SJSA1 (cell line): ENCODE measurements around the gene CLHC1. TPM values are rescaled to one million over a fixed set of nuclear protein-coding genes. Genes with fewer than 3 reads are reported as not detected.
A peak's percentile ranks its signal among the peaks of the same experiment; 100 is the strongest.
"Not testable (repeated sequence)": the region's sequence is repeated elsewhere in the genome, so short reads cannot be mapped to it uniquely, and the experiment has no call there.

Experiments used
- DNase-seq, 2 experiments: peaks; one replicate each; pipeline ENCODE4 v3.0.0-alpha.2; 2015 to 2020; ENCODE audit warnings: low spot score in 2 of 2, low read depth in 1 of 2
- H3K27ac ChIP-seq: fragments of 250-450 bp; sonication (Bioruptor Pico); 2 replicates; pipeline ENCODE4 v1.5.1; 2020; ENCODE audit warnings: mild to moderate bottlenecking, moderate library complexity
- H3K27me3 ChIP-seq: fragments of 250-450 bp; sonication (Bioruptor Pico); replicated peaks from 2 replicates; pipeline ENCODE4 v1.5.1; 2020; ENCODE audit warnings: mild to moderate bottlenecking, moderate library complexity
- H3K36me3 ChIP-seq: fragments of 250-450 bp; sonication (Bioruptor Pico); 2 replicates; pipeline ENCODE4 v1.5.1; 2020; ENCODE audit warnings: mild to moderate bottlenecking
- H3K4me1 ChIP-seq: fragments of 250-450 bp; sonication (Bioruptor Pico); replicated peaks from 2 replicates; pipeline ENCODE4 v1.6.1; 2021; ENCODE audit warnings: mild to moderate bottlenecking
- H3K4me3 ChIP-seq: fragments of 250-450 bp; sonication (Bioruptor Pico); 2 replicates; pipeline ENCODE4 v1.5.1; 2020; ENCODE audit warnings: mild to moderate bottlenecking
- H3K9me3 ChIP-seq: fragments of 250-450 bp; sonication (Bioruptor Pico); replicated peaks from 2 replicates; pipeline ENCODE4 v1.5.1; 2020; ENCODE audit warnings: mild to moderate bottlenecking
- total RNA-seq: library from RNA; depleted of rRNA; stranded (reverse); fragments of >200 nt; shearing (Covaris generic); gene quantifications from 2 replicates; pipeline ENCODE4 v1.2.3, GENCODE V29; 2014; rRNA removed

CLHC1 gene
- total RNA-seq, 1 experiment from 2014 or later: 6.6 TPM

GRCh38 chr2:55134316-55134706 lies 97.8 kb downstream of the CLHC1 start:
- Histone ChIP-seq H3K4me3 (no peak overlapping the region), H3K36me3 (no peaks in the 10 kb centered on the region), H3K9me3 (no peaks in the 10 kb centered on the region), H3K27ac (peak overlapping the region; percentile 92), H3K27me3 (no peaks in the 10 kb centered on the region), H3K4me1 (peaks cover 17% of the 10 kb centered on the region)
- DNase-seq: no peak

- no peaks in the 10 kb centered on the region for H3K9me3 ChIP-seq
- DNase-seq: peak; percentile 83 to 89
- H3K4me3 ChIP-seq: peak overlapping the region; percentile 32
- no peaks in the 10 kb centered on the region for H3K36me3 ChIP-seq
- H3K27me3 ChIP-seq: no peaks in the 10 kb centered on the region
- peak overlapping the region; percentile 92 for H3K27ac ChIP-seq
- peaks cover 17% of the 10 kb centered on the region for H3K4me1 ChIP-seq
Observed at GRCh38 chr2:55133467-55134315, 98.4 kb downstream of the CLHC1 start.

- Histone ChIP-seq H3K27ac (no peak overlapping the region), H3K27me3 (no peaks in the 10 kb centered on the region), H3K4me1 (peaks cover 17% of the 10 kb centered on the region), H3K4me3 (no peak overlapping the region), H3K9me3 (no peaks in the 10 kb centered on the region), H3K36me3 (no peaks in the 10 kb centered on the region)
- no peak for DNase-seq
Observed at GRCh38 chr2:55130849-55131248, 101.2 kb downstream of the CLHC1 start.

- not testable (repeated sequence) for DNase-seq, H3K4me3 ChIP-seq
Observed at GRCh38 chr2:55126643-55127042, 105.5 kb downstream of the CLHC1 start.

More at GRCh38 chr2:55126643-55127042, 105.5 kb downstream of the CLHC1 start:
- H3K4me1 ChIP-seq, H3K27ac ChIP-seq, H3K9me3 ChIP-seq, H3K27me3 ChIP-seq, H3K36me3 ChIP-seq: not testable (repeated sequence)

Other genes starting within 250 kb of the CLHC1 start
- gene RTN4, start 181.8 kb downstream of the CLHC1 start, total RNA-seq: 209 and 307 TPM in 2 replicates
- gene RPS27A, start 395 bp upstream of the CLHC1 start, total RNA-seq: 1,776 and 2,070 TPM in 2 replicates
- gene MTIF2, start 36.9 kb upstream of the CLHC1 start, total RNA-seq: 35.0 and 50.5 TPM in 2 replicates
- 51.3 and 73.5 TPM in 2 replicates for gene CCDC88A, start 187.6 kb upstream of the CLHC1 start, total RNA-seq